HFF-Myc (cell line): ENCODE results near the gene ZNF488.

ENCODE experiments used
- DNase-seq: peaks from one replicate; pipeline ENCODE4 v3.0.0-alpha.2; 2011; ENCODE audit warnings: low read depth; ENCODE audit errors: extremely low read depth
- H3K4me3 ChIP-seq: replicated peaks from 2 replicates; pipeline ENCODE4 v1.5.1; 2011; ENCODE audit warnings: low read depth, mild to moderate bottlenecking, control low read depth, low read length
- TF ChIP-seq, protein P1 (sequence below): IDR thresholded peaks from 2 replicates; pipeline ENCODE4 v1.5.1; 2012; ENCODE audit warnings: mild to moderate bottlenecking, low read depth, low read length, control low read depth; ENCODE audit errors: missing control alignments

The ZNF488 gene

DNA sequence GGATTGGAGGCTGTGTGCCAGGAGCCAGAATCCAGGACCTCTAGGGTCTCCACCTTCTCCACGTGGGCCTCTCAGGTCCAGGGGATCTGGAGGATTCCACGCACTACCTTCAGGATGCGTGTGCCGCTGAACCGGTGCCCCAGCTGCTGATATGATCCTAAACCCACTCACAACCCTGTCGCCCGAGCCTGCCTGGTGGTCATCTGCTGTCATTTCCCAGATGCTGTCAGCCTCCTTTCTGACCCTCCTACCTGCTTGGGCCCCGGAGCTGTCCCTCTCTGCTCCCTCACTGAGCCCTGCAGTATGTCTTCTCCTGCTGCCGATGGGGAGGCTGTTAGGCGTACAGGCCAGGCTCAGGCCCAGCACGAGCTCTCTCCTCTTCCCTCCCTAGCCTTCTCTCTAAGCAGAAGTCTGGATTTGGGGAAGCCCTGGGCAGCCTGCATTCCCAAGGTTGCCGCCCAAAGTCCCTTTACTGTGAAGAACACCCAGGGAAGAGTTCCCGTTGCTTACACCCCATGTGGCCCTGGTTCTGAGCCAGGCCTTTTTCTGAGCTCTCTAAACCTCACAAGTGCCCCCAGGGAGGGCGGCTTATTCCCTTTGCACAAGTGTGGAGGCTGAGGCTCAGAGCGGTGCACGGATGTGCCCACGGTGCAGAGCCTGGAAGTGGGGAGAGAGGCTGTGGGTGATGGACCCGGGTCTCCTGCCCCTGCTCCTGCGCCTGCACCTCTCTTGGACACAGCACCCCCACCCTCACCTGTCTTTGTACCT is 30.8 kb upstream of the ZNF488 start:
- DNase-seq: no peak
- no peak overlapping the region for H3K4me3 ChIP-seq
- TF ChIP-seq, protein P1, sequence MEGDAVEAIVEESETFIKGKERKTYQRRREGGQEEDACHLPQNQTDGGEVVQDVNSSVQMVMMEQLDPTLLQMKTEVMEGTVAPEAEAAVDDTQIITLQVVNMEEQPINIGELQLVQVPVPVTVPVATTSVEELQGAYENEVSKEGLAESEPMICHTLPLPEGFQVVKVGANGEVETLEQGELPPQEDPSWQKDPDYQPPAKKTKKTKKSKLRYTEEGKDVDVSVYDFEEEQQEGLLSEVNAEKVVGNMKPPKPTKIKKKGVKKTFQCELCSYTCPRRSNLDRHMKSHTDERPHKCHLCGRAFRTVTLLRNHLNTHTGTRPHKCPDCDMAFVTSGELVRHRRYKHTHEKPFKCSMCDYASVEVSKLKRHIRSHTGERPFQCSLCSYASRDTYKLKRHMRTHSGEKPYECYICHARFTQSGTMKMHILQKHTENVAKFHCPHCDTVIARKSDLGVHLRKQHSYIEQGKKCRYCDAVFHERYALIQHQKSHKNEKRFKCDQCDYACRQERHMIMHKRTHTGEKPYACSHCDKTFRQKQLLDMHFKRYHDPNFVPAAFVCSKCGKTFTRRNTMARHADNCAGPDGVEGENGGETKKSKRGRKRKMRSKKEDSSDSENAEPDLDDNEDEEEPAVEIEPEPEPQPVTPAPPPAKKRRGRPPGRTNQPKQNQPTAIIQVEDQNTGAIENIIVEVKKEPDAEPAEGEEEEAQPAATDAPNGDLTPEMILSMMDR: no peak

DNA sequence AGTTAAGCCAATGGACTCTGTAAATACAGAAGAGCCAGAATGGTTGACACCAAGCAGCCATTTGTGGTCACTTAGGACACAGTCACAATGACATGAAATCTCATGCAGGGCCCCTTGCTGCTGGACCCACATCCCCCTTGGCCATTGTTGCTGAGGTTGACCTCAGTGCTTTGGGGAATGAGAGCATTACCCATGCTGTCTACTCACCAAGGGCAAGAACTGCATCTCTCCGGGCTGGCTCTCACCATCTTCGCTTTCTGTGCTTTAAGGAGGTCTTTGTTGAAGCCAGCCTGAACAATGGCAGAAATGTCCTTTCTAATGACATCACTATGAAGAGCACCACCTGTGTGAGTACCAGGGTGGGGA is 30.1 kb upstream of the ZNF488 start:
- H3K4me3 ChIP-seq: no peak overlapping the region
- no peak for DNase-seq
- TF ChIP-seq, protein P1: no peak

DNA sequence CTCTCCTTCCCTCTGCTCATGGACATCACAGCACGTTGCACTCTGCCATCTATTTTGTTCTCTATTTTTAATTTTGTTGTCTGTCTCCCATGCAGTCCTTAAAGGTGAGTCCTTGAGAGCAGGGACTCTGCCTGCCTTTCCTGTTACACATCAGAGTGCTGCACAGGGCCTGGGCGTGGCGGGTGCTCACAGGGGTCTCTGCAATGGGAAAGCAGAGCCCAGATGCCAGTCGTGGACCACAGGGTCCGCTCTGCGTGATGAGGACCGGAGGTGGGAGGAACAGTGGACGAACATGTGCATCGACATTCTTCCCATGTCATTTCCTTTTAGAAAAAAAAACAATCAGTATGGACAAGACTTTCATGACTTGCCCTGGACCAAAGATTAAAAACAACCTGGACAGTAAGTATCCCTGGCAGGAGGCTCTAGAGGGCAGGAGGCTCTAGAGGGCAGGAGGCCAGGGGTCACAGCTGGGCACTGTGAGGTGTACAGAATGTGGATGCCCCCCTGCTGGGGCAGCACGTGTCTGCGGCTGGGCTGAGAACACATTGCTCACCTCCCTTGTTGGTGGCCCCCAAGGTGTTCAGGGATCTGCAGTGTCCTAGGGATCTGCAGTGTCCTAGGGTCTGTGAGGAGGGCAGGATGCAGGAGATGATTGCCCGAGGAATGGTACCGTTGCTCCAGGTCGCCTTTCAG is 29.6 kb upstream of the ZNF488 start:
- no peak for DNase-seq
- TF ChIP-seq, protein P1: no peak
- no peak overlapping the region for H3K4me3 ChIP-seq

DNA sequence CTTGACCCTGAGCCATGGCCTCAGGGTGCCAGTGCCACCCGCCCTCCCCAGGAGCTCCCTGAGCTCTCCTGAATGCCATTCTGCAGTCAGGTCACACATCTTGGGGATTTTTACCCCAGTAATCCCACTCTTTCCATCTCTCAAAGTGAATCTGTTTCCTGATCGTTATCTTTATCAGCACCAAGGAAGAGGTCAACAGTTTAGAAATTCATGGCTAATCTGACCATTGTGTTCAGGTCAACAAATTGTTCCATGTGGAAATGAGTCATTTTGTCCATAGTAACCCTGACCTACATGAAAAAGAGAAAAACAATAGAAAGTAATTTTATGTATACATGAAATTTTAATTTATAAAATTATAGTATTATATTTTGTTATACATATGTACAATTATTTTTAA is 28.8 kb upstream of the ZNF488 start:
- TF ChIP-seq, protein P1: no peak
- no peak for DNase-seq
- H3K4me3 ChIP-seq: no peak overlapping the region

DNA sequence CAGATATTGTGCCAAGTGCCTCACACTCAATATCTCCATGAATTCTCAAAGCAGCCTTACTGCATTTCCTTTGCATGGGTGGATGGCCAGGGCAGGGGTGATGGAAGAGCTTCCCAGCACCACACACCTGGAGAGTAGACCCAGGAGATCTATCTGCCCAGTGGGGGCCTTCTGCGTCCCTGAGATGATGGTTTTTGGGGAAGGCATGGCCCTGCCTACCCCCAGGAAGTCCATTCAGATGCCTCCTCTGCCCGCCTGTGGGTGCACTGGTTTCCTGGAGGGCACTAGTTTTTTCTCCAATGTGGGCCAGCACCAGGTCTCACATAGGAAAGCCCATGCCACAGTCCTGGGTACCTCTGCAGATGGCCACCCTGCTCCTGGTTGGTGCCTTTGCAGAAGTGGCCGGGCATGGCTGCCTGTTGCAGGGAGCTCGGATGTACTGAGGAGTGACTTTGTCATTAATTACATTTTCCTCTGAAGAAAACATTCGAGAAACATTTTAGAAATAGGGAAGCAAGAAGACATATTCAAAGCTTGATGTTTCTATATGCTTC is 28.2 kb upstream of the ZNF488 start:
- DNase-seq: no peak
- no peak overlapping the region for H3K4me3 ChIP-seq
- TF ChIP-seq, protein P1: no peak

DNA sequence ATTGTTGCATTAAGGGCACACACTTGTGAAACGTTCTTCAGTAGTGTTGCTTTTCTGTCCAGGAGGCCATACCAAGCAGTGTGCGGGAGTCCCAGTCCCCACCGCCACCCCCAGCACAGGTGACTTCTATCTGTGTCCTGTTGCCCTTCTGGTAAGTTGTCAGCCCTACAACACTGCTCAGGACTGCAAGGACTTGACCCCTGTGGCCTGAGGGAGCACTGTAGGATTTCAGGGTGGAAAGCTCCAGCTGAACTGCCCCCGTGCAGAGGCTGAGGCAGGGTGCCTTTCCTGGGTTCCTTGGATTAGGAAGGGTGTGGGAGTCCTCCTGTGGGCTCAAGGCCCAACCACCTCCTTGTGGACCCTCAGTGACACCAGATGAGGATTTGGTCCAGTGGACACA is 26.8 kb upstream of the ZNF488 start:
- H3K4me3 ChIP-seq: no peak overlapping the region
- DNase-seq: no peak
- TF ChIP-seq, protein P1: no peak
